ENCODE measurements around the gene NUTM1. TPM values are rescaled to one million over a fixed set of nuclear protein-coding genes. Genes with fewer than 3 reads are reported as not detected.

NUTM1 gene, protein sequence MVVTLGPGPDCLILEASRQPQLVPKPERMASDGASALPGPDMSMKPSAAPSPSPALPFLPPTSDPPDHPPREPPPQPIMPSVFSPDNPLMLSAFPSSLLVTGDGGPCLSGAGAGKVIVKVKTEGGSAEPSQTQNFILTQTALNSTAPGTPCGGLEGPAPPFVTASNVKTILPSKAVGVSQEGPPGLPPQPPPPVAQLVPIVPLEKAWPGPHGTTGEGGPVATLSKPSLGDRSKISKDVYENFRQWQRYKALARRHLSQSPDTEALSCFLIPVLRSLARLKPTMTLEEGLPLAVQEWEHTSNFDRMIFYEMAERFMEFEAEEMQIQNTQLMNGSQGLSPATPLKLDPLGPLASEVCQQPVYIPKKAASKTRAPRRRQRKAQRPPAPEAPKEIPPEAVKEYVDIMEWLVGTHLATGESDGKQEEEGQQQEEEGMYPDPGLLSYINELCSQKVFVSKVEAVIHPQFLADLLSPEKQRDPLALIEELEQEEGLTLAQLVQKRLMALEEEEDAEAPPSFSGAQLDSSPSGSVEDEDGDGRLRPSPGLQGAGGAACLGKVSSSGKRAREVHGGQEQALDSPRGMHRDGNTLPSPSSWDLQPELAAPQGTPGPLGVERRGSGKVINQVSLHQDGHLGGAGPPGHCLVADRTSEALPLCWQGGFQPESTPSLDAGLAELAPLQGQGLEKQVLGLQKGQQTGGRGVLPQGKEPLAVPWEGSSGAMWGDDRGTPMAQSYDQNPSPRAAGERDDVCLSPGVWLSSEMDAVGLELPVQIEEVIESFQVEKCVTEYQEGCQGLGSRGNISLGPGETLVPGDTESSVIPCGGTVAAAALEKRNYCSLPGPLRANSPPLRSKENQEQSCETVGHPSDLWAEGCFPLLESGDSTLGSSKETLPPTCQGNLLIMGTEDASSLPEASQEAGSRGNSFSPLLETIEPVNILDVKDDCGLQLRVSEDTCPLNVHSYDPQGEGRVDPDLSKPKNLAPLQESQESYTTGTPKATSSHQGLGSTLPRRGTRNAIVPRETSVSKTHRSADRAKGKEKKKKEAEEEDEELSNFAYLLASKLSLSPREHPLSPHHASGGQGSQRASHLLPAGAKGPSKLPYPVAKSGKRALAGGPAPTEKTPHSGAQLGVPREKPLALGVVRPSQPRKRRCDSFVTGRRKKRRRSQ
- total RNA-seq: not detected

DNA sequence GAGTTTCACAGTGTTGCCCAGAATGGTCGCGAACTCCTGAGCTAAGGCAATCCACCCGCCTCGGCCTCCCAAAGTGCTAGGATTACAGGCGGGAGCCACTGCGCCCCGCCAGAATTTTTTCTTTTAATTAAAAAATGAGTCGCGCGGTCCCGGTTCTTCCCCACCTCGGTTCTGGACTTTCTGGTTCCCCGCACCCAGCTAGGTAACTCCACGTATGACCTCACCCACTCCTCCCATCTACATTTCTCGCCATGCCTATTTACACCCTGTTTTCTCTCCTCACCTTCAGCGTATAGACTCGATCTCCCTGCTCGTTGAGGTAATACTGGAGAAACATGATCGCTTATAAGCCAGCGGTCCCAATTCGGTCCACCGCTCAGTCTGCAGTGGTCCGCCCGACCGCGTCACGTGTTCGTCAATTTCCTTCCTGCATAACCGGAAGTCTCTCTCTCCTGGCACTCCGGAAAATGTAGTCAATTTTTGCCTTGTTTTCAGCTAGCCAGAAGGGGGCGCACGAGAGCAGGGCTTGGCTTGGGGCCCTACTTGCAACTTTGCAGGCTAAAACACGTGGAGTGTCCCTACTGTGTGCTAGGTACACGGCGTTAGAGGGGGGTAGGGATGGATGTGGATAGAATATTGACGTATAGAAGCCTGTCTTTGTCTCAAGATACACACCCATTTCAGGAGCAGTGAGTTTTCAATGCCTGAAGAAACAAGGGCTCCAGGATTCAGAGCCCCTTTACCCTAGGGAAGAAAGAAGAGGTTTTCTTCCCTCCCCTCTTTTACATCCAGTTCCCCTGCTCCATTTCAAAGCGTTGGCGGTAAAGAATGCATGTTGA is at the start of gene NUTM1, which contains the start of gene NOP10:
Gene NUTM1 (plus strand): TSS at position 579 of the 839 bp plus-strand sequence. CDS start 382 bp downstream, outside the sequence.
Gene NOP10 (minus strand): TSS at position 400 of the 839 bp plus-strand sequence. CDS start 63 bp downstream, at position 337.
- no peaks in the 10 kb centered on the region for H3K27me3 Mint-ChIP-seq
- peak; percentile 93 for DNase-seq
- no peaks in the 10 kb centered on the region for H3K9me3 Mint-ChIP-seq
- no peak within 1 kb of the TSS for H3K4me3 Mint-ChIP-seq
- H3K27ac Mint-ChIP-seq: no peak within 1 kb of the TSS
- H3K36me3 Mint-ChIP-seq: peaks cover 26% of the 10 kb centered on the region
- peaks cover 23% of the 10 kb centered on the region for H3K4me1 Mint-ChIP-seq

DNA sequence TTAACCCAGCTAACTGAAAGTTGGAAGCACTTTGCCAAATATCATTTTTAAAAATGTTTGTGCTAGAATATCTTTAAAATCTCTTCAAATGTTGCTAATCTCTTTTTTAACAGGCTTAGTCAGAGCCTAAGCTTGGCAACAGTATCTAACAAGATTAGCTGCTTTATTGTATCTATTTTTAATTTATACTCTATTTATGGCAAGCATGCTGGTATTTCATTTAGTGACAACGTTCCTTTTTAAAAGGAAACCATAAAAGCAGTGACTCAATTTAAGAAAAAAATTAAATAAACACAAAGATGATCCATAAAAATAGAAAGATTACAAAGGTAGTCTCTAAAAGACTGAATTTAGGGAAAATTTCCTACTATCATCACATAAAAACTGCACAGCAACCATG is 46.1 kb upstream of the NUTM1 start:
- H3K4me3 Mint-ChIP-seq: no peak overlapping the region
- H3K36me3 Mint-ChIP-seq: peaks cover 24% of the 10 kb centered on the region
- H3K9me3 Mint-ChIP-seq: no peaks in the 10 kb centered on the region
- H3K4me1 Mint-ChIP-seq: peaks cover 23% of the 10 kb centered on the region
- no peaks in the 10 kb centered on the region for H3K27me3 Mint-ChIP-seq
- H3K27ac Mint-ChIP-seq: no peak overlapping the region
- DNase-seq: no peak

DNA sequence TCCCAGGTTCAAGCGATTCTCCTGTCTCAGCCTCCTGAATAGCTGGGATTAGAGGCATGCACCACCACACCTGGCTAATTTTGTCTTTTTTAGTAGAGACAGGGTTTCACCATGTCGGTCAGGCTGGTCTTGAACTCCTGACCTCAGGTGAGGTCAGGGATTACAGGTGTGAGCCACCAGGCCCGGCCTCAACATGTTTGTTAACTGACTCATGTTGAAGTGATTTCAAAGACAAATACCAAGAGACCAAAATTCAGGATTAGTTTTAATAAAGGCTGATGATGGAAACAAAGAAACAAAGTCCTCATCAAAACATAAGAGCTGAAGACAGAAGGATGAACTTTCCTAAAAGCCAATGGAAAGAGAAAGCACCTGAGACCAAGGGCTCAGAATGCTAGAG is 42.1 kb upstream of the NUTM1 start:
- DNase-seq: no peak
- no peaks in the 10 kb centered on the region for H3K27me3 Mint-ChIP-seq
- H3K27ac Mint-ChIP-seq: no peak overlapping the region
- peaks cover 32% of the 10 kb centered on the region for H3K36me3 Mint-ChIP-seq
- peaks cover 34% of the 10 kb centered on the region for H3K4me1 Mint-ChIP-seq
- no peak overlapping the region for H3K4me3 Mint-ChIP-seq
- no peaks in the 10 kb centered on the region for H3K9me3 Mint-ChIP-seq

DNA sequence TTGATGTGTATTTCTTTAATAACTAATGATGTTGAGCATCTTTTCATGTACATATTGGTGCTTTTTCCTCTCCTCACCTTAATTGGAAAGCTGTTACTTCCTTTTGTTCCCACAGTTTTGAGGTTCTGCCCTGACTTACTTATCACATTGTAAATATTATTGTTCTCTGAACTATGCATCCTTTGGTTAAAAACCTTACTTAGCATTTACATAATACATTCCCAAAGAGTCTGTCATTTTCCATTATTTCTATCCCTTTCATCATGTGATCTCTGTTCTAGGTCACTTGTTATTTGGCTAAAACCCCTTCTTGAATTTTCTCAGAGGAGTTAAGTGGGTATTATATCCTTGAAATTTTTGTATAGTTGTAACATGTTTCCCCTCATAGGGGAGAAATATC is 38.5 kb upstream of the NUTM1 start:
- no peak overlapping the region for H3K4me3 Mint-ChIP-seq
- peaks cover 10% of the 10 kb centered on the region for H3K9me3 Mint-ChIP-seq
- DNase-seq: no peak
- no peaks in the 10 kb centered on the region for H3K27me3 Mint-ChIP-seq
- peaks cover 36% of the 10 kb centered on the region for H3K4me1 Mint-ChIP-seq
- no peak overlapping the region for H3K27ac Mint-ChIP-seq
- H3K36me3 Mint-ChIP-seq: peaks cover 44% of the 10 kb centered on the region

DNA sequence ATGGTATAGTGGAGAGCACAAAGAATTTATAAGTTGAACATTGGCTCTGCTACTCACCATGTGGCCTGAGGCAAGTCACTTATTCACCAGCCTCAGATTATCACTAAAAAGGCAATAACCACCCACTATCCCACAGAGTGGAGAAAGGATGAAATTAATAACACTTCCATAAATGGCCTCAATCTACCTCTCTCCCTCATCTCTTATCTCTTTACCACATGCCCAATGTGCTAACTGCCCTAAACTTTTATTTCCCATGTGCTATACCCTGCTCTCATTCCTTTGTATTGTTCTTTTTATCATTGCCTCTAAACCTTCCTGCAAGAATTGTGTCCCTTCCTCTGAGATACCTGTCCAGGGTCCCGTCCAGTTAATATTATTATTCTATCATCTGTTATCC is 31.6 kb upstream of the NUTM1 start:
- H3K36me3 Mint-ChIP-seq: peaks cover 40% of the 10 kb centered on the region
- H3K4me3 Mint-ChIP-seq: no peak overlapping the region
- H3K4me1 Mint-ChIP-seq: peaks cover 54% of the 10 kb centered on the region
- H3K27ac Mint-ChIP-seq: no peak overlapping the region
- no peak for DNase-seq
- H3K27me3 Mint-ChIP-seq: no peaks in the 10 kb centered on the region
- H3K9me3 Mint-ChIP-seq: peaks cover 10% of the 10 kb centered on the region

DNA sequence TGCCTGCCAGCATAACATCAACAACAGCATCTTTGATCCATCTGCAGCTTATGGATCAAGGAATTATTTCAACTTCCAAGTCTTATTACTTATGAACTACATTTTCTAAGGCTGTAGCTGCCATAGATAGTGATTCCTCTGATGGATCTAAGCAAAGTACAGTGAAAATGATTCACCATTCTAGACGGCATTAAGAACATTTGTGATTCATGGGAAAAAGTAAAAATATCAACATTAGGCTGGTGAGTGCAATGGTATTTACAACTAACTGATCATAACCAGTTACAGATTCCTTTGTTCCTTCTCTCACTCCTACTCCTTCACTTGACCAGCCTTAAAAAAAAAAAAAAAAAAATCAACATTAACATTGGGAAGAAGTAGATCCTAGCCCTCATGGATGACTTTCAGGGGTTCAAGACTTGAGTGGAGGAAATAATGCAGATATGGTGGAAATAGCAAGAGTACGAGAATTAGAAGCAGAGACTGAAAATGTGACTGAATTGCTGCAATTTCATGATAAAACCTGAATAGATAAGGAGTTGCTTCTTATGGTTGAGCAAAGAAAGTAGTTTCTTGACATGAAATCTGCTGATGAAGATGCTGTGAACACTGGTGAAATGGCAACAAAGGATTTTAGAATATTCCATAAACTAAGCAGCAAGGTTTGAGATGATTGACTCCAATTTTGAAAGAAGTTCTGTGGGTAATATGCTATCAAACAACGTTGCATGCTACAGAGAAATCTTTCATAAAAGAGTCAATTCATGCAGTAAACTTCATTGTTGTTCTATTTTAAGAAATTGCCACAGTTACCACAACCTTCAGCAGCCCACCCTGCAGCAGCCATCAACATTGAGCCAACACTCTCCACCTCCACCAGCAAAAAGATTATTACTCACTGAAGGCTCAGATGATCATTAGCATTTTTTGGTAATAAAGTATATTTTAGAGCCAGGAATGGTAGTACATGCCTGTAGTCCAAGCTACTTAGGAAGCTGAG is 28.3 kb upstream of the NUTM1 start:
- Mint-ChIP-seq H3K27ac (no peak overlapping the region), H3K9me3 (no peaks in the 10 kb centered on the region), H3K4me1 (peaks cover 57% of the 10 kb centered on the region), H3K36me3 (peaks cover 29% of the 10 kb centered on the region), H3K4me3 (no peak overlapping the region), H3K27me3 (no peaks in the 10 kb centered on the region)
- DNase-seq: no peak

DNA sequence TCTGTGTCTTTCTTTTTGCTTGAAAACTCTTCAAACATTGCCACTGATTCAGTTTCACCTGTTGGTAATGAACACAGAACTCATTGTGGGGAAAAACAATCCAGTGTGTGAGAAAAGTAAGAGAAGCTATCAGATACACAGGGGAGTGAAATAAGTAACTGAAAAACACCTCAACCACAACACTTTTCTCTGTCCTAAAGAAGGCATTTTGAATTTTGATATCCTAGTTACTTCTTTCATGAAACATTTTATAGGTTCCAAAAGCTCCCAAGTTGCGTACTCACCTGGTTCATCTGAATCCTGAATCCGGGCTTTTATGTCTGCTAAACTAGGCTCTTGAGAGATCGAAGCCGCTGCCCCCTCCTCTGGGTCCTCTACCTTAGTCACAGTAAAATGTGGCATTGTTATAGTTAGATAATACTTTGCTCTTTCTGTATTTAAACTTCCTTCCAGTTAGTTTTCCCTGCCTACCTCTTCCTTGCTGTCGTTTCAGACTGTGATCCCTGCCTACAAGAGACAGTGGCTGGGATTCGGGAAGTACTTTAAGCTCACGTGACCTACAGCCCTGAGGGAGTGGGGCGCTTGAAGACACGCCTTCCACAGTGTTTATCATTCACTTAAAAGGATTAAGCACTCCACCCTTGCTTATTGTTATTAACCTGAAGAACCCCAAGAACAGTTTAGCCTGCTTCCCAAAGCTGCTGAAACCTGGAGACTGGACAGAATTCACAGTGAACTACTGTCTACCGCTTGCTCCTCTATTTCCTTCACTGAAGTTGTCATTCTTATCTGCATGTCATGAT is 24.6 kb upstream of the NUTM1 start:
- Mint-ChIP-seq H3K4me3 (peak overlapping the region; percentile 91), H3K36me3 (peaks cover 28% of the 10 kb centered on the region), H3K27me3 (no peaks in the 10 kb centered on the region), H3K27ac (peak overlapping the region; percentile 95), H3K9me3 (peaks cover 3% of the 10 kb centered on the region), H3K4me1 (peaks cover 50% of the 10 kb centered on the region)
- DNase-seq: no peak

DNA sequence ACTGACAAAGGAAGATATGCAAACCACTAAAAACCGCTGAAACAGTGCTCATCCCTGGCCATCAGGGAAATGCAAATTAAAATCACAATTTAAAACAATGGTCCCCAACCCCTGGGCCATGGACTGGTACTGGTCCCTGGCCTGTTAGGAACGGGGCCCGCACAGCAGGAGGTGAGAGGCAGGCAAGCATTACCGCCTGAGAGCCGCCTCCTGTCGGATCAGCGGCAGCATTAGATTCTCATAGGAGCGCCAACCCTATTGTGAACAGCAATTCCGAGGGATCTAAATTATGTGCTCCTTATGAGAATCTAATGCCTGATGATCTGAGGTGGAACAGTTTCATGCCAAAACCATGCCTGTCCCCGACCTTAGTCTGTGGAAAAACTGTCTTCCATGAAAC is 19.9 kb upstream of the NUTM1 start:
- H3K27ac Mint-ChIP-seq: no peak overlapping the region
- peaks cover 3% of the 10 kb centered on the region for H3K9me3 Mint-ChIP-seq
- no peak overlapping the region for H3K4me3 Mint-ChIP-seq
- DNase-seq: no peak
- H3K27me3 Mint-ChIP-seq: no peaks in the 10 kb centered on the region
- peaks cover 17% of the 10 kb centered on the region for H3K36me3 Mint-ChIP-seq
- peaks cover 50% of the 10 kb centered on the region for H3K4me1 Mint-ChIP-seq

DNA sequence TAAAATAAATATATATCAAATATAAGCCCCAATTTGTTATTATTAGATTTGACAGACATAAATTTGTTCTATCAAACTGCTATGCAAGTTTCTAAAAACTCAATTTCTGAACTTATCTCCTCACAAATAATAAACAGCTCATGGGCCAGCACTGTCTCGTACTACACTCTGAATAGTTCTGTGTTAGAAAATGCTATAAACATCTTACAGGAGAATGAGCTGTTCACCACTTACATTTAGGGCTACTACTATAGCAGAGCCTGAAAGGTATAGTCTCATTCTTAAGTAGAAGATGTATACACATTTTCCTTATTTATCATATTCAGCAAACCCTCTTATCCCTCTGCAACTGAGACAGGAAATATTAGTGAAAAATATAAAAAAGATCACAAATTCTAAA is 18.2 kb upstream of the NUTM1 start:
- no peaks in the 10 kb centered on the region for H3K27me3 Mint-ChIP-seq
- H3K4me3 Mint-ChIP-seq: no peak overlapping the region
- H3K4me1 Mint-ChIP-seq: peaks cover 56% of the 10 kb centered on the region

DNA sequence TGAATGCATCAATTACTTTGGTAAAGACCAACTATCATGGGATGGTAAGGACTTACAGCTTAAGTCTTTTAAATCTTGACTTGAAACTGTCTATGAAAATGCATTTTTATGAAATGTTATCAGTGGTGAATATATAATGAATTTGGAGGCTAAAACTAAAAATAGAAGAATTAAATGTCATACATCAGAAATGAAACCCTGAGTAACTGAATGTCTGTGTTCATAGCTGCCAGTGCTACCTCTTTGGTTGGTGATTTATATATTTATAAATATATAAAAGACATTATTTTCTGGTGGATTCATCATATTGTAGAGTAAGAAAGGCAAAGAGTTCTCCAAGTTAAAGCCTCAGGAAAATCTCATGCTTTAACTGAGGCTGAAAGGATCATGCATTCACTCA is 17.7 kb upstream of the NUTM1 start:
- no peaks in the 10 kb centered on the region for H3K27me3 Mint-ChIP-seq
- H3K27ac Mint-ChIP-seq: peak overlapping the region; percentile 78
- peak overlapping the region; percentile 42 for H3K4me3 Mint-ChIP-seq
- peaks cover 3% of the 10 kb centered on the region for H3K9me3 Mint-ChIP-seq
- H3K36me3 Mint-ChIP-seq: peaks cover 14% of the 10 kb centered on the region
- peaks cover 56% of the 10 kb centered on the region for H3K4me1 Mint-ChIP-seq
- DNase-seq: no peak

More for the DNA sequence above, 18.2 kb upstream of the NUTM1 start:
- Mint-ChIP-seq H3K36me3 (peaks cover 14% of the 10 kb centered on the region), H3K9me3 (peaks cover 3% of the 10 kb centered on the region), H3K27ac (peak overlapping the region; percentile 68)
- no peak for DNase-seq

DNA sequence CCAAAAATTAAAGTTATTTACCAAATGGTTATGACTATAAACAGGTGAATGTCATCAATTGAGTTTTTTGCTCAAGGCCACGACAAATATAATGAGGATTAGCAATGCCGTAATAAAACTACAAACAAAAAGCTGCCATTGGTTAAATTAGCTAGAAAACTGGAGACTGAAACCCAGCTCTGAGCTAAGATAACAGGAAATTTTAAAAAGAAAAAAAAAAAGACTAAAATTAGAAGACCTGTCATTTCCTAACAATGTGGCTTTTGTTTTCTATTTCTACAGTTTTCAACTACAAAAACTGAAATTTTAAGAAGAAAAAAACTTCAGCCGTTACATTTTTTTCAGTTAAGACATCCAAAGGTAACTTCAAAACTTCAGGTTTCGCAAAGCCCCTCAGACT is 15.2 kb upstream of the NUTM1 start:
- H3K4me1 Mint-ChIP-seq: peaks cover 73% of the 10 kb centered on the region
- H3K36me3 Mint-ChIP-seq: peaks cover 20% of the 10 kb centered on the region
- no peak for DNase-seq
- peaks cover 3% of the 10 kb centered on the region for H3K9me3 Mint-ChIP-seq
- peak overlapping the region; percentile 67 for H3K4me3 Mint-ChIP-seq
- peak overlapping the region; percentile 84 for H3K27ac Mint-ChIP-seq
- no peaks in the 10 kb centered on the region for H3K27me3 Mint-ChIP-seq

DNA sequence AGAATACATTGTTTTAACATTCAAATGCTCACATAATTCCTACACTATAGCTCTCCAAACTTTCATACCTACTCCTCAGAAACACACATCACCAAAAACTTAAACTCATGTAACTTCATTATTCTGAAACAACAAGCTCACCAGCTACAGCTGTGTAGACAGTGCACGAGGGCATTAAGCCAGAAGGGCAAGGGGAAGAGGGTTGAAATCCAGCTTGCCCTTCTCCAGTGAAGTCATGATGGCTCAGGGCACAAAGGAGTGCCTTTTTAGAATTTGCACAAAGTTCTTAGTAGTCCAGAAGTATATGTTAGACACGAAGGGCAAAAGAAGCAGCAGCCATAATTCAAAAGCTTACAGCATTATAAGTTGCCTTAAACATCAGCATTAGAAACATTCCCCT is 14.1 kb upstream of the NUTM1 start:
- Mint-ChIP-seq H3K27ac (peak overlapping the region; percentile 77), H3K4me1 (peaks cover 75% of the 10 kb centered on the region), H3K9me3 (no peaks in the 10 kb centered on the region), H3K36me3 (peaks cover 18% of the 10 kb centered on the region), H3K4me3 (peak overlapping the region; percentile 16), H3K27me3 (no peaks in the 10 kb centered on the region)
- no peak for DNase-seq

DNA sequence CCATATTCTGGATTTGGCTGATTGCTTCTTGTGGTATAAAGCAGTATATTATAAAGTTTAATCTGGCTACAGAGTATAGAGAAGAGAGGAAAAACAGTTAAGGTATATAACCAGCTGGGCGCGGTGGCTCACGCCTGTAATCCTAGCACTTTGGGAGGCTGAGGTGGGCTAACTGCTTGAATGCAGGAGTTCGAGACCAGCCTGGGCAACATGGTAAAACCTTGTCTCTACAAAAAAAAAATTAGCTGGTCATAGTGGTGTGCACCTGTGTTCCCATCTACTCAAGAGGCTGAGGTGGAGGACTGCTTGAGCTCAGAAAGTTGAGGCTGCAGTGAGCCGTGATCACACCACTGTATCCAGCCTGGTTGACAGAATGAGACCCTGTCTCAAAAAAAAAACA is 12.8 kb upstream of the NUTM1 start:
- H3K9me3 Mint-ChIP-seq: no peaks in the 10 kb centered on the region
- peaks cover 76% of the 10 kb centered on the region for H3K4me1 Mint-ChIP-seq
- no peak for DNase-seq
- H3K4me3 Mint-ChIP-seq: no peak overlapping the region
- peaks cover 18% of the 10 kb centered on the region for H3K36me3 Mint-ChIP-seq
- H3K27me3 Mint-ChIP-seq: no peaks in the 10 kb centered on the region
- H3K27ac Mint-ChIP-seq: peak overlapping the region; percentile 81
